Liver (tissue), 3 donors: ENCODE measurements around the gene LMOD2.

Experiments
- ATF3 ChIP-seq: IDR thresholded peaks from 2 replicates; pipeline ENCODE4 v1.6.1; 2016; ENCODE audit warnings: antibody characterized with exemption
- CTCF ChIP-seq: fragments of 150-350 bp; IDR thresholded peaks from 2 replicates; pipeline ENCODE4 v1.5.1; 2017; ENCODE audit warnings: improper control_type of control experiment, low read depth, low read length; ENCODE audit not compliant: missing input control
- EGR1 ChIP-seq, 2 donors: IDR thresholded peaks; 2 replicates each; pipeline ENCODE4 v1.6.1; 2016 to 2018; ENCODE audit warnings: antibody characterized with exemption in 2 of 2, low read depth in 2 of 2
- FOXA1 ChIP-seq: IDR thresholded peaks from 2 replicates; pipeline ENCODE4 v1.6.1; 2016; ENCODE audit warnings: antibody characterized with exemption
- GABPA ChIP-seq, 2 donors: IDR thresholded peaks in 1 of 2; conservative IDR thresholded peaks in 1 of 2; 2 replicates each; pipeline ENCODE4 v1.6.1; 2016; ENCODE audit warnings: antibody characterized with exemption in 2 of 2, mild to moderate bottlenecking in 1 of 2, moderate library complexity in 1 of 2
- JUND ChIP-seq, 2 donors: IDR thresholded peaks; 2 replicates each; pipeline ENCODE4 v1.6.1; 2016; ENCODE audit warnings: antibody characterized with exemption in 2 of 2
- NR2F2 ChIP-seq: IDR thresholded peaks from 2 replicates; pipeline ENCODE4 v1.6.1; 2016; ENCODE audit warnings: antibody characterized with exemption
- RAD21 ChIP-seq, 2 donors: IDR thresholded peaks; 2 replicates each; pipeline ENCODE4 v1.6.1; 2016; ENCODE audit warnings: antibody characterized with exemption in 2 of 2, mild to moderate bottlenecking in 2 of 2
- TAF1 ChIP-seq: conservative IDR thresholded peaks from 2 replicates; pipeline ENCODE4 v1.6.1; 2016; ENCODE audit warnings: antibody characterized with exemption, mild to moderate bottlenecking
- YY1 ChIP-seq: IDR thresholded peaks from 2 replicates; pipeline ENCODE4 v1.6.1; 2016; ENCODE audit warnings: antibody characterized with exemption, mild to moderate bottlenecking
- ZBTB33 ChIP-seq: IDR thresholded peaks from 2 replicates; pipeline ENCODE4 v1.6.1; 2016; ENCODE audit warnings: antibody characterized with exemption
- TF ChIP-seq, protein P1 (sequence below): IDR thresholded peaks from 2 replicates; pipeline ENCODE4 v1.6.1; 2016; ENCODE audit warnings: antibody characterized with exemption, mild to moderate bottlenecking
- TF ChIP-seq, protein P2 (sequence below): IDR thresholded peaks from 2 replicates; pipeline ENCODE4 v1.6.1; 2016; ENCODE audit warnings: antibody characterized with exemption
- donor health status: healthy.
- donor health status: healthy.

- TF ChIP-seq GABPA (IDR thresholded peaks at IDR 0.05 in 1 of 2, conservative IDR thresholded peaks at IDR 0.05 in 1 of 2) (no peak), CTCF (no peak), ATF3 (no peak), TAF1 (no peak), EGR1 (IDR thresholded peaks at IDR 0.05; ENCODE audit: low read depth in 2 of 2) (no peak), ZBTB33 (no peak), JUND (IDR thresholded peaks at IDR 0.05) (no peak), RAD21 (IDR thresholded peaks at IDR 0.05) (no peak), YY1 (no peak), FOXA1 (no peak), NR2F2 (no peak)
- TF ChIP-seq, protein P1, sequence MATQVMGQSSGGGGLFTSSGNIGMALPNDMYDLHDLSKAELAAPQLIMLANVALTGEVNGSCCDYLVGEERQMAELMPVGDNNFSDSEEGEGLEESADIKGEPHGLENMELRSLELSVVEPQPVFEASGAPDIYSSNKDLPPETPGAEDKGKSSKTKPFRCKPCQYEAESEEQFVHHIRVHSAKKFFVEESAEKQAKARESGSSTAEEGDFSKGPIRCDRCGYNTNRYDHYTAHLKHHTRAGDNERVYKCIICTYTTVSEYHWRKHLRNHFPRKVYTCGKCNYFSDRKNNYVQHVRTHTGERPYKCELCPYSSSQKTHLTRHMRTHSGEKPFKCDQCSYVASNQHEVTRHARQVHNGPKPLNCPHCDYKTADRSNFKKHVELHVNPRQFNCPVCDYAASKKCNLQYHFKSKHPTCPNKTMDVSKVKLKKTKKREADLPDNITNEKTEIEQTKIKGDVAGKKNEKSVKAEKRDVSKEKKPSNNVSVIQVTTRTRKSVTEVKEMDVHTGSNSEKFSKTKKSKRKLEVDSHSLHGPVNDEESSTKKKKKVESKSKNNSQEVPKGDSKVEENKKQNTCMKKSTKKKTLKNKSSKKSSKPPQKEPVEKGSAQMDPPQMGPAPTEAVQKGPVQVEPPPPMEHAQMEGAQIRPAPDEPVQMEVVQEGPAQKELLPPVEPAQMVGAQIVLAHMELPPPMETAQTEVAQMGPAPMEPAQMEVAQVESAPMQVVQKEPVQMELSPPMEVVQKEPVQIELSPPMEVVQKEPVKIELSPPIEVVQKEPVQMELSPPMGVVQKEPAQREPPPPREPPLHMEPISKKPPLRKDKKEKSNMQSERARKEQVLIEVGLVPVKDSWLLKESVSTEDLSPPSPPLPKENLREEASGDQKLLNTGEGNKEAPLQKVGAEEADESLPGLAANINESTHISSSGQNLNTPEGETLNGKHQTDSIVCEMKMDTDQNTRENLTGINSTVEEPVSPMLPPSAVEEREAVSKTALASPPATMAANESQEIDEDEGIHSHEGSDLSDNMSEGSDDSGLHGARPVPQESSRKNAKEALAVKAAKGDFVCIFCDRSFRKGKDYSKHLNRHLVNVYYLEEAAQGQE = no peak
- TF ChIP-seq, protein P2, sequence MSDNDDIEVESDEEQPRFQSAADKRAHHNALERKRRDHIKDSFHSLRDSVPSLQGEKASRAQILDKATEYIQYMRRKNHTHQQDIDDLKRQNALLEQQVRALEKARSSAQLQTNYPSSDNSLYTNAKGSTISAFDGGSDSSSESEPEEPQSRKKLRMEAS = no peak
Measured at GRCh38 chr7:123673137-123673732, 17.6 kb downstream of the LMOD2 start.
